ENCODE measurements around the gene GSG1L2.

Gene GSG1L2

GRCh38 chr17:9806699-9807098, 15.2 kb downstream of the GSG1L2 start:
- Histone ChIP-seq H3K4me3 (no peak overlapping the region), H3K9me3 (ENCODE audit: low read depth, low read length) (no peaks in the 10 kb centered on the region), H3K9ac (ENCODE audit: insufficient read length) (no peak overlapping the region), H3K27ac (no peak overlapping the region), H3K36me3 (ENCODE audit: insufficient read depth, low read length) (no peaks in the 10 kb centered on the region)
- TF ChIP-seq EZH2 (IDR thresholded peaks at IDR 0.05) = no peak
- no peak for TF ChIP-seq POLR2AphosphoS5 (IDR thresholded peaks at IDR 0.05; ENCODE audit: borderline replicate concordance, low read depth, low read length)
- no peak for TF ChIP-seq FOXP2 (optimal IDR thresholded peaks at IDR 0.05; ENCODE audit: control extremely low read depth, extremely low read length, insufficient read depth)
- DNase-seq (ENCODE audit: low read depth, low spot score) = no peak

DNA sequence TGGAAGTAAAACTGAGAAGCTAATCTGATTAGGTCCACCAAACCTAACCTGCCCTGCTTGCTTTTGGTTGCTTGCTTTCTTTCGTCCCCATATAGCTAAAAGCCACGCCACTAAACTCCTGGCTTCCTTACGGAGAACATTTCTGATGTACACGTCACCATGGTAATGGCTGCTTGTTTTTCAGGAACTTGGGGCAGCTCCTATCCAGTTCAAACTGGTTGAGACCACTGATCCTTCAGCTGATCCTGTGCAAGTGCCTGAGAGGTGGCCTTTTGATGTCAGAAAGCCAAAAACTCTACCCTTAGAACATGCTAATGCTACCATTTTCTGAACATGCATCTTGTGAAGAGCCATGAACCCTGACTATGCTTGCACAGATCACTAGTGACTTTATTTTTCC, 16.1 kb downstream of the GSG1L2 start:
- TF ChIP-seq EZH2 (IDR thresholded peaks at IDR 0.05) = no peak
- no peak for TF ChIP-seq FOXP2 (optimal IDR thresholded peaks at IDR 0.05; ENCODE audit: control extremely low read depth, extremely low read length, insufficient read depth)
- no peak for TF ChIP-seq POLR2AphosphoS5 (IDR thresholded peaks at IDR 0.05; ENCODE audit: borderline replicate concordance, low read depth, low read length)
- no peak for DNase-seq (ENCODE audit: low read depth, low spot score)
- no peaks in the 10 kb centered on the region for H3K9me3 ChIP-seq (ENCODE audit: low read depth, low read length)
- no peak overlapping the region for H3K27ac ChIP-seq
- no peak overlapping the region for H3K9ac ChIP-seq (ENCODE audit: insufficient read length)
- no peak overlapping the region for H3K4me3 ChIP-seq
- no peaks in the 10 kb centered on the region for H3K36me3 ChIP-seq (ENCODE audit: insufficient read depth, low read length)

- H3K27ac ChIP-seq = no peak overlapping the region
- H3K36me3 ChIP-seq (ENCODE audit: insufficient read depth, low read length) = no peaks in the 10 kb centered on the region
- DNase-seq (ENCODE audit: low read depth, low spot score) = no peak
- no peak for TF ChIP-seq EZH2 (IDR thresholded peaks at IDR 0.05)
- H3K9ac ChIP-seq (ENCODE audit: insufficient read length) = no peak overlapping the region
- H3K4me3 ChIP-seq = no peak overlapping the region
- no peaks in the 10 kb centered on the region for H3K9me3 ChIP-seq (ENCODE audit: low read depth, low read length)
These were observed 19.2 kb downstream of the GSG1L2 start for GRCh38 chr17:9802697-9803096.

GRCh38 chr17:9802294-9802693, 19.6 kb downstream of the GSG1L2 start:
- Histone ChIP-seq H3K9ac (ENCODE audit: insufficient read length) (no peak overlapping the region), H3K4me3 (no peak overlapping the region)

DNA sequence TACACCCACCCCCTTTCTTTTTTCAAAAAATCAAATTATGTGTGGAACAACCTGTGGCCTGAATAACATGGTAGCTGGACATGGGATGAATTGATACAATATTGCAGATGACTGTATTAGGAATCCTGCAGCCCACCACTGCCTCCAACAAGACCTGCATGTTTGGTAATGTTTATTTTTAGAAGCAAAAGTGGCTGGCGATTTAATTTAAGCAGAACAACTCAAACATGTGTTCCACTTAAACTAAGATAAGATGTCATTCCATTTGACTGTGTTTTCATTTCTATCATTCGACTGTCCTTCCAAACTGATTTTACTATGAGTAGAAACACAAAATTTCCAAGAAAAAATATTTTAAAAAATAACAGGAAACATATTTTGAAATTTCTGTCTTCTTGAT, 20.4 kb downstream of the GSG1L2 start:
- H3K9ac ChIP-seq (ENCODE audit: insufficient read length) = no peak overlapping the region
- H3K9me3 ChIP-seq (ENCODE audit: low read depth, low read length) = no peaks in the 10 kb centered on the region
- no peak overlapping the region for H3K27ac ChIP-seq
- H3K36me3 ChIP-seq (ENCODE audit: insufficient read depth, low read length) = no peaks in the 10 kb centered on the region
- TF ChIP-seq FOXP2 (optimal IDR thresholded peaks at IDR 0.05; ENCODE audit: control extremely low read depth, extremely low read length, insufficient read depth) = no peak
- no peak for TF ChIP-seq POLR2AphosphoS5 (IDR thresholded peaks at IDR 0.05; ENCODE audit: borderline replicate concordance, low read depth, low read length)
- TF ChIP-seq EZH2 (IDR thresholded peaks at IDR 0.05) = no peak
- no peak overlapping the region for H3K4me3 ChIP-seq
- DNase-seq (ENCODE audit: low read depth, low spot score) = no peak

More at GRCh38 chr17:9802294-9802693, 19.6 kb downstream of the GSG1L2 start:
- TF ChIP-seq POLR2AphosphoS5 (IDR thresholded peaks at IDR 0.05; ENCODE audit: borderline replicate concordance, low read depth, low read length) (no peak), FOXP2 (optimal IDR thresholded peaks at IDR 0.05; ENCODE audit: control extremely low read depth, extremely low read length, insufficient read depth) (no peak), EZH2 (IDR thresholded peaks at IDR 0.05) (no peak)
- H3K9me3 ChIP-seq (ENCODE audit: low read depth, low read length) = no peaks in the 10 kb centered on the region
- no peak overlapping the region for H3K27ac ChIP-seq
- no peak for DNase-seq (ENCODE audit: low read depth, low spot score)
- no peaks in the 10 kb centered on the region for H3K36me3 ChIP-seq (ENCODE audit: insufficient read depth, low read length)

DNA sequence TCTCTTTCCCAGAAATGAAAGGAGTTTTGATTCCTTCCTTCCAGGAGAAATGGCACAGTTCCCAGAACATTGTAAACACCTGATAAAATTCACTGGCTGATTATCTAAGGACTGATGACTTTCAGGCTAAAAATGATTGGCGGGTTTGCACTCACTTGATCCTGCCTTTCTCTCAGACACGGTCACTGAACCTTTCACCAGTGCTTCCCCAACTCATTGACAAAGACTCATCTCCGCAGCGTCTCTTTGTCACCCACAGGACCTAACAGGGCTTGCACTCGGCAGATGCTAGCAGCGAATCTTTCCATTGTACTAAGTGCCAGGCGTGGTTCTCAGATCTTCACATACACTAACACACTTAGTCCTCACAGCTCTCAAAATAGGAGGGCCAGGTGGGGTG, 23.2 kb downstream of the GSG1L2 start:
- Histone ChIP-seq H3K27ac (no peak overlapping the region), H3K9ac (ENCODE audit: insufficient read length) (no peak overlapping the region), H3K9me3 (ENCODE audit: low read depth, low read length) (no peaks in the 10 kb centered on the region), H3K4me3 (no peak overlapping the region), H3K36me3 (ENCODE audit: insufficient read depth, low read length) (no peaks in the 10 kb centered on the region)
- no peak for TF ChIP-seq EZH2 (IDR thresholded peaks at IDR 0.05)
- TF ChIP-seq POLR2AphosphoS5 (IDR thresholded peaks at IDR 0.05; ENCODE audit: borderline replicate concordance, low read depth, low read length) = no peak
- no peak for TF ChIP-seq FOXP2 (optimal IDR thresholded peaks at IDR 0.05; ENCODE audit: control extremely low read depth, extremely low read length, insufficient read depth)
- no peak for DNase-seq (ENCODE audit: low read depth, low spot score)

DNA sequence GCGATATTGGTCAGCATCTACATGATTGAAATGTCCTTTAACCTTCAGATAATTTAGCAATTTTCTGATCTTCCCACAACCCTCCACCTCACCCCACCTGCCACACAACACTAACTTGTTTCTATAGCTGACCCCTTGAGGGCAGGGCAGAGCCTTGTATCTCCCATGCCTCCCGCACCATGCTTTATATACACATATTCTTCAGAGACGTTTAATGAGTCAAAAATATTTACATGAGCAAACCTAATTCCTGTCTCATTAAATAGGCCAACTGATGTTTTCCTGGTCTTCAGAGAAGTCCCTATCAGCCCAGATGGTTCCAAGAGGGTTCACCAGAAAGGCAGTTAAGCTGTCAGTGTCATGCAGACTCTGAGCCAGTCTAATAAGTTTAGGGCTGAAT, 23.9 kb downstream of the GSG1L2 start:
- no peak overlapping the region for H3K4me3 ChIP-seq
- H3K27ac ChIP-seq = no peak overlapping the region

DNA sequence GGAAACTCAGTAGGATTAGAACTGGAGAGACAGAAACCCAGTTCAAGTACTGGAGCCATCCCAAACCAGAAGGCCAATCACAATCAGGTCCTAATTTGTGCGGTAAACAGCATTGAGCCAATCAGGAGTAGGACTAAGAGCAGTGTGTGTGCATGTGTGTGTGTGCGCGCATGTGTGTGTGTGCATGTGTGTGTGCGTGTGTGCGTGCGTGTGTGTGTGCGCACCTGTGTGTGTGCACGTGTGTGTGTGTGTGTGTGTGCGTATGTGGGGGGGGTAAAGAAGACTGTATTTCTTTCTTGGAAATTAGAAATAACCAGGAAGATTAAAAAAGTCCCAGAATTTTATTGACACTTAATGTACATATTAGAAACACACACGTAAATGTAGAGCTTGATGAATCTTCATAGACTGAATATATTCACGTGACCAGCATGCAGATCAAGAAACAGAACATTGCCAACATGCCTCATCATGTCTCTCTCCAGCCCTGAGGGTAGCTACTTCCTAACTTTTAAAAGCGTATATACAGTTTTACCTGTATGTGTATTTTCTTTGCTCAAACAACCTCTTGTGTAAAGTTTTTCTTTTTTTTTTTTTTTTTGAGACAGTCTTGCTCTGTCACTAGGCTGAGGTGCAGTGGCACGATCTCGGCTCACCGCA, 29.6 kb downstream of the GSG1L2 start:
- no peak for DNase-seq (ENCODE audit: low read depth, low spot score)
- TF ChIP-seq EZH2 (IDR thresholded peaks at IDR 0.05) = no peak
- no peak for TF ChIP-seq POLR2AphosphoS5 (IDR thresholded peaks at IDR 0.05; ENCODE audit: borderline replicate concordance, low read depth, low read length)
- TF ChIP-seq FOXP2 (optimal IDR thresholded peaks at IDR 0.05; ENCODE audit: control extremely low read depth, extremely low read length, insufficient read depth) = no peak
- no peak overlapping the region for H3K27ac ChIP-seq
- no peaks in the 10 kb centered on the region for H3K36me3 ChIP-seq (ENCODE audit: insufficient read depth, low read length)
- H3K9ac ChIP-seq (ENCODE audit: insufficient read length) = no peak overlapping the region
- no peak overlapping the region for H3K4me3 ChIP-seq
- H3K9me3 ChIP-seq (ENCODE audit: low read depth, low read length) = no peaks in the 10 kb centered on the region

More for the DNA sequence above, 23.9 kb downstream of the GSG1L2 start:
- H3K36me3 ChIP-seq (ENCODE audit: insufficient read depth, low read length) = no peaks in the 10 kb centered on the region
- H3K9me3 ChIP-seq (ENCODE audit: low read depth, low read length) = no peaks in the 10 kb centered on the region
- H3K9ac ChIP-seq (ENCODE audit: insufficient read length) = no peak overlapping the region
- no peak for TF ChIP-seq FOXP2 (optimal IDR thresholded peaks at IDR 0.05; ENCODE audit: control extremely low read depth, extremely low read length, insufficient read depth)
- no peak for TF ChIP-seq POLR2AphosphoS5 (IDR thresholded peaks at IDR 0.05; ENCODE audit: borderline replicate concordance, low read depth, low read length)
- TF ChIP-seq EZH2 (IDR thresholded peaks at IDR 0.05) = no peak
- no peak for DNase-seq (ENCODE audit: low read depth, low spot score)
